Left lung (tissue), 10 donors: ENCODE results near the gene F13A1. TPM values are rescaled to one million over a fixed set of nuclear protein-coding genes. Genes with fewer than 3 reads are reported as not detected.
A peak's percentile ranks its signal among the peaks of the same experiment; 100 is the strongest.

ENCODE experiments used
- ATAC-seq: fragments of 200-7000 bp; cut with Tn5 transposase; one replicate; pipeline ENCODE4 v1.9.1; 2020; ENCODE audit warnings: moderate library complexity
- DNase-seq, 4 donors: peaks; one replicate each; pipeline ENCODE4 v3.0.0-alpha.2; 2013 to 2020
- H3K27ac ChIP-seq, 2 donors: fragments of 200-600 bp; sonication (generic) in 1 of 2; one replicate each; pipeline versions ENCODE4 v1.5.0 to v1.8.0; 2020 to 2021
- H3K27me3 ChIP-seq, 2 donors: fragments of 200-600 bp; sonication (generic) in 1 of 2; one replicate each; pipeline versions ENCODE4 v1.5.0 to v1.8.0; 2020 to 2021
- H3K36me3 ChIP-seq, 2 donors: fragments of 200-600 bp; sonication (generic) in 1 of 2; one replicate each; pipeline versions ENCODE4 v1.5.0 to v1.8.0; 2020 to 2021
- H3K4me1 ChIP-seq, 2 donors: fragments of 200-600 bp; one replicate each; pipeline ENCODE4 v1.8.0; 2021
- H3K4me3 ChIP-seq, 2 donors: fragments of 200-600 bp; sonication (generic) in 1 of 2; one replicate each; pipeline versions ENCODE4 v1.5.0 to v1.8.0; 2020 to 2021; ENCODE audit warnings: mild to moderate bottlenecking in 1 of 2
- H3K9me3 ChIP-seq, 2 donors: fragments of 200-600 bp; sonication (generic) in 1 of 2; one replicate each; pipeline versions ENCODE4 v1.5.0 to v1.8.0; 2020 to 2021
- intact Hi-C, 2 donors: fragments of 100-400 bp; cut with DNase I; formaldehyde crosslinking; loops; one replicate each; pipeline versions ENCODE4 v1.11.2 to v1.14.2; 2022
- polyA plus RNA-seq, 6 donors: library from polyadenylated mRNA; unstranded; fragments of 120-200 nt; gene quantifications; one replicate each; pipeline ENCODE4 v1.2.1, GENCODE V29; 2013; ENCODE audit not compliant: insufficient read length in 6 of 6
- total RNA-seq, 2 donors: library from RNA; stranded (reverse); fragmentation: NEBNext Ultra II Directional; extraction: Animal tissue kit (Norgen Biotek cat#: 25700); gene quantifications; one replicate each; pipeline ENCODE4 v1.2.1, GENCODE V29; 2021
- TF ChIP-seq, protein P1 (sequence below), 2 donors: fragments of 200-600 bp; sonication (generic) in 1 of 2; IDR thresholded peaks; one replicate each; pipeline versions ENCODE4 v1.5.0 to v1.8.0; 2021; ENCODE audit warnings: antibody characterized with exemption in 2 of 2
- donor health status: DM: no; HTN: yes; CAD: no.
- donor health status: DM: no; HTN: no; CAD: no.

F13A1 gene
- total and polyA plus RNA-seq, 8 donors = 32.7 to 153 (median 50.7) TPM

DNA sequence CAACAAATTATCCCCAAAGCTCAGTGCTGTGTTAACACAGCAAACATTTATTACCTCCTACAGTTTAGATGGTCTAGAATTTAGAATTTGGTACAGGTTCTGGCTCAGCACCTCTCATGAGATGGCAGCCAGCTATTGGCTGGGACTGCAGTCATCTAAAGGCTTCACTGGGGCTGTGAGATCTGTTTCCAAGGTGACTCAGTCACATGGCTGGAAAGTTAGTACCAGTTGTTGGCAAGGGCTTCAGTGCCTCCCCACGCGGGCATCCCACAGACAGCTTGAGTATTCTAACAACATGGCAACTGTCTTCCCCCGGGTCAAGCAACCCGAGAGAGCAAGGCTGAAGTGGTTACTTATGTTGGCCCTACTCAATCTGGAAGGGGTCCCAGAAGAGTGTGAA is 44.8 kb upstream of the F13A1 start:
- ATAC-seq (no peak), DNase-seq (no peak)
- Histone ChIP-seq H3K9me3 (no peaks in the 10 kb centered on the region), H3K4me1 (peaks cover 0 to 2% of the 10 kb centered on the region in 2 donors), H3K4me3 (no peak overlapping the region), H3K27me3 (no peaks in the 10 kb centered on the region), H3K27ac (no peak overlapping the region), H3K36me3 (no peaks in the 10 kb centered on the region)
- TF ChIP-seq, protein P1, sequence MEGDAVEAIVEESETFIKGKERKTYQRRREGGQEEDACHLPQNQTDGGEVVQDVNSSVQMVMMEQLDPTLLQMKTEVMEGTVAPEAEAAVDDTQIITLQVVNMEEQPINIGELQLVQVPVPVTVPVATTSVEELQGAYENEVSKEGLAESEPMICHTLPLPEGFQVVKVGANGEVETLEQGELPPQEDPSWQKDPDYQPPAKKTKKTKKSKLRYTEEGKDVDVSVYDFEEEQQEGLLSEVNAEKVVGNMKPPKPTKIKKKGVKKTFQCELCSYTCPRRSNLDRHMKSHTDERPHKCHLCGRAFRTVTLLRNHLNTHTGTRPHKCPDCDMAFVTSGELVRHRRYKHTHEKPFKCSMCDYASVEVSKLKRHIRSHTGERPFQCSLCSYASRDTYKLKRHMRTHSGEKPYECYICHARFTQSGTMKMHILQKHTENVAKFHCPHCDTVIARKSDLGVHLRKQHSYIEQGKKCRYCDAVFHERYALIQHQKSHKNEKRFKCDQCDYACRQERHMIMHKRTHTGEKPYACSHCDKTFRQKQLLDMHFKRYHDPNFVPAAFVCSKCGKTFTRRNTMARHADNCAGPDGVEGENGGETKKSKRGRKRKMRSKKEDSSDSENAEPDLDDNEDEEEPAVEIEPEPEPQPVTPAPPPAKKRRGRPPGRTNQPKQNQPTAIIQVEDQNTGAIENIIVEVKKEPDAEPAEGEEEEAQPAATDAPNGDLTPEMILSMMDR (IDR thresholded peaks at IDR 0.05) = no peak
- intact Hi-C loops = no loop called here

DNA sequence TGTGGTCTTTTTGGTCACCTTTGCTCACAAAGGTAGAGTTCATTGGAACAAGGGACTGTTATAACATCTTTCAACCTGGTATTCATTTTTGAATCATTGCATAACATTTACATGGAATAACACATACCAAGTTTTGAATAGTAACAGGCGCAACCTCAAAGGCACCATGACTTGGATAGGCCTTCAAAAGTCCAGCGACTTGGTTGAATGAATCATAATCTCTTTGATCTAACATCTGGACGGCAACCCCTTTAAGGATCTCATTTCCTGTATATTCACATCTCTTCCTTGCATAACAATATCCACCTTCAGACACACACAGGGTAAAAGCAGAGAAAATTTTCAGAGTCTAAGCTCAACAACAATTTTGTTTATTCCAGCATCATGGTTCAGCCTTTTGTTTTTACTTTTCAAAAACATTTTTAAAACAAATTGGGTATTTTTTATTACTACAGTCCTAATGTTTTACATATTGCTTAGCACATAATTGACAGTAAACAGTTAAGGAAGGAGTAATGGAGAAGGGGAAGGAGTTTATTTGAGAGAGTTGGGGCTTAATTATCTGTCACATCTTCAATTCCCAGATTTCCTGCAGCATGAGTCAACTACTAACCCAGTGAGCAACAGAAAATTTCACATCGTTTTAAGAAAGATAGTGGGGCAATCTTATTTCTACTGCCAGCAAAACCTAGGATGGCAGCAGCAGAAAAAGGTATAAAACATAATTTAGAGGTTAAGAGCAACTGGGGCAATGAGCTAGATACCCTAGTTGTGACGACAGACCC is 41.8 kb upstream of the F13A1 start:
- peak in 1 of 4 donors; percentile 4 for DNase-seq
- TF ChIP-seq, protein P1 (IDR thresholded peaks at IDR 0.05) = no peak
- ATAC-seq = no peak
- Histone ChIP-seq H3K27ac (no peak overlapping the region), H3K9me3 (no peaks in the 10 kb centered on the region), H3K27me3 (no peaks in the 10 kb centered on the region), H3K36me3 (no peaks in the 10 kb centered on the region), H3K4me3 (no peak overlapping the region), H3K4me1 (no peaks in the 10 kb centered on the region)
- intact Hi-C loops = no loop called here

DNA sequence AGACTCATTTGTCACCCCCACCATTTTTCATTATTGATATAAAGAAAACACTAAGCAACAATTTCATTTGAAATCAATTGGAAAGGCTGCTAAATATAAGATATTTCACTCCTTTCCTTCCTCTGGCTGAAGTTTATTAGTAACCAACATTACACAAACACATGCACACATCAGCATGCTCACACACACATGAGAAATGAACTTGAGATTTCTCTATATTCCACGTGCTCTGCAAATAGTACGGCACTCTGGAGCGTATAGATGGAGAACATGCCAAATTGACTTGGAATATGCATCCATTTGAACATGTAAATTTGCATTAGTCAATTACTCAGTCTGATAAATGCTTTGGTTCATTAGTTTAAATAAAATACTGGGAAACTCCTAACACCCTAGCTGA is 37.1 kb upstream of the F13A1 start:
- Histone ChIP-seq H3K27me3 (peaks cover 0 to 5% of the 10 kb centered on the region in 2 donors), H3K4me1 (no peaks in the 10 kb centered on the region), H3K9me3 (no peaks in the 10 kb centered on the region), H3K4me3 (no peak overlapping the region), H3K36me3 (no peaks in the 10 kb centered on the region), H3K27ac (no peak overlapping the region)
- no peak for DNase-seq
- intact Hi-C loops = no loop called here
- TF ChIP-seq, protein P1 (IDR thresholded peaks at IDR 0.05) = no peak
- ATAC-seq = no peak

DNA sequence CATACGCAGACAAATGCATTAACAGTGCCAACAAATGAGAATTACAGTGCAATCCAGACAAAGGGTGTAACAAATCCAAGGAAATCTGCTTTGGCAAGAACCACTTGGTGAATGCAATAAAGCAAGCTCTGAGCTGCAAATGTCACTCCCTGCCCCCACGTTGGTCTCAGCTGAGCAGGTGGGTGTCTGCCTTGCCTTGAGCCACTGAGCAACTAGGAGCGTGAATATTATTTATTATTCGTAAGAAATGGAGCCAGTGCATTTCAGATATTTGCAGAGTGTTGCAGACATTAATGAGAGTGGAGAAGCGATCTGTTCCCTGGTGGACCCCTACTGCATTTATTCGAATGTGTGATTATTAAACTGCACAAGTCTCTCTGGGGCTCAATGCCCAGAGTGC is 36.6 kb upstream of the F13A1 start:
- Histone ChIP-seq H3K9me3 (no peaks in the 10 kb centered on the region), H3K36me3 (no peaks in the 10 kb centered on the region), H3K27ac (no peak overlapping the region), H3K4me3 (no peak overlapping the region), H3K27me3 (peaks cover 0 to 9% of the 10 kb centered on the region in 2 donors), H3K4me1 (no peaks in the 10 kb centered on the region)
- no peak for ATAC-seq
- TF ChIP-seq, protein P1 (IDR thresholded peaks at IDR 0.05) = no peak
- no peak for DNase-seq
- intact Hi-C loops = no loop called here

DNA sequence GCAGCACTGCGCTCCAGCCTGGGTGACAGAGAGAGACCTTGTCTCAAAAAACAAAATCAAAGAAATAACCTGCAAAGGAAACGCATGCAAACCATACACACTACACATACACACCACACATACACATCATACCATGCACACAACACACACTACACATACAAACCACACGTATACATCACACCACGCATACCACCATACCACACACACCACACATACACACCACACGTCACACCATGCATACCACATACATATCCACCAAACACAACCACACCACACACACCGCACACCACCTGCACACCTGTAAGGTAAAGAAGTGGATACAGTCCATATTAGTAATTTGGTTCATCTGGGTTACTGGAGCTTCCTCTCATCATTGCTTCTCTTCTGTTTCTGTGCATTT is 32.3 kb upstream of the F13A1 start:
- H3K4me1 ChIP-seq = peaks cover 0 to 3% of the 10 kb centered on the region in 2 donors
- H3K27ac ChIP-seq = no peak overlapping the region
- no peaks in the 10 kb centered on the region for H3K9me3 ChIP-seq
- TF ChIP-seq, protein P1 (IDR thresholded peaks at IDR 0.05) = no peak
- DNase-seq (no peak), ATAC-seq (no peak)
- intact Hi-C loops = no loop called here
- H3K4me3 ChIP-seq = no peak overlapping the region
- peaks cover 0 to 13% of the 10 kb centered on the region in 2 donors for H3K27me3 ChIP-seq
- H3K36me3 ChIP-seq = no peaks in the 10 kb centered on the region
